ENCODE data around the gene PTPRK.

DNA sequence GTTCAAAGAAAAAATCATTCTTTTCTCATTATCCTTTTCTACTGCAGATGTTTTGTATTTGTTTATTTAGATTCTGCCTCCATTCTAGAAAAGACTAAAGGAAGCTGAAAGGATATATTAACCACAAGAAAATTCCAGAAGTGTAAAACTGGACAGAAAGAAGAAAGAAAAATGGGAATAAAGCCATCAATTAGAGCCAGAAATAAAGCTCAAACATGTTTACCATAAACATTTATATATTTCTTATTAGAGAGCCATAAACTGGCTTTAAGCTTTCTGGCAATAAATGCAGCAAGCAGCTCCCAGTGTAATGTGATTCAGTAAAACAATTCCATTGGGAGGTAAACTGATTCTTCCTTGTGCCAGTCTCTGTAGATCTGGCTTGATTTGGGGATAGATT, 244.1 kb downstream of the PTPRK start:
- TF ChIP-seq, protein P1, sequence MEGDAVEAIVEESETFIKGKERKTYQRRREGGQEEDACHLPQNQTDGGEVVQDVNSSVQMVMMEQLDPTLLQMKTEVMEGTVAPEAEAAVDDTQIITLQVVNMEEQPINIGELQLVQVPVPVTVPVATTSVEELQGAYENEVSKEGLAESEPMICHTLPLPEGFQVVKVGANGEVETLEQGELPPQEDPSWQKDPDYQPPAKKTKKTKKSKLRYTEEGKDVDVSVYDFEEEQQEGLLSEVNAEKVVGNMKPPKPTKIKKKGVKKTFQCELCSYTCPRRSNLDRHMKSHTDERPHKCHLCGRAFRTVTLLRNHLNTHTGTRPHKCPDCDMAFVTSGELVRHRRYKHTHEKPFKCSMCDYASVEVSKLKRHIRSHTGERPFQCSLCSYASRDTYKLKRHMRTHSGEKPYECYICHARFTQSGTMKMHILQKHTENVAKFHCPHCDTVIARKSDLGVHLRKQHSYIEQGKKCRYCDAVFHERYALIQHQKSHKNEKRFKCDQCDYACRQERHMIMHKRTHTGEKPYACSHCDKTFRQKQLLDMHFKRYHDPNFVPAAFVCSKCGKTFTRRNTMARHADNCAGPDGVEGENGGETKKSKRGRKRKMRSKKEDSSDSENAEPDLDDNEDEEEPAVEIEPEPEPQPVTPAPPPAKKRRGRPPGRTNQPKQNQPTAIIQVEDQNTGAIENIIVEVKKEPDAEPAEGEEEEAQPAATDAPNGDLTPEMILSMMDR (IDR thresholded peaks at IDR 0.05), result no peak
- TF ChIP-seq POLR2A (IDR thresholded peaks at IDR 0.05), result no peak

Data from thyroid gland (tissue), 4 donors.